GM12801 (cell line): ENCODE measurements around the gene SLC43A2.

Experiments used
- CTCF ChIP-seq: IDR thresholded peaks from one replicate; pipeline ENCODE4 v1.5.1; 2011; ENCODE audit warnings: control low read depth; ENCODE audit not compliant: insufficient read length; ENCODE audit errors: extremely low read depth

Gene SLC43A2

GRCh38 chr17:1630662-1631061 lies 2.0 kb upstream of the SLC43A2 start:
- no peak for TF ChIP-seq CTCF

- TF ChIP-seq CTCF: no peak
These were observed 1.1 kb upstream of the SLC43A2 start for GRCh38 chr17:1629504-1630310.

GRCh38 chr17:1628856-1629503 lies 346 bp upstream of the SLC43A2 start:
- no peak for TF ChIP-seq CTCF

- TF ChIP-seq CTCF: no peak
These were observed 1.3 kb downstream of the SLC43A2 start for GRCh38 chr17:1627182-1627981.

GRCh38 chr17:1626333-1626732 lies 2.3 kb downstream of the SLC43A2 start:
- no peak for TF ChIP-seq CTCF

- TF ChIP-seq CTCF: no peak
These were observed 3.1 kb downstream of the SLC43A2 start for GRCh38 chr17:1625581-1625980.

GRCh38 chr17:1625053-1625452 lies 3.6 kb downstream of the SLC43A2 start:
- TF ChIP-seq CTCF: no peak
